Uterus (tissue), 2 donors: ENCODE results near the gene ZNF524.

ENCODE experiments used
- POLR2A ChIP-seq, 2 donors: fragments of 450-650 bp; IDR thresholded peaks; one replicate each; pipeline ENCODE4 v1.6.1; 2016; ENCODE audit warnings: antibody characterized with exemption in 2 of 2, mild to moderate bottlenecking in 1 of 2, moderate library complexity in 1 of 2
- TF ChIP-seq, protein P1 (sequence below), 4 experiments: fragments of 200-600 bp in 2 of 4; fragments of 450-650 bp in 2 of 4; sonication (generic) in 2 of 4; IDR thresholded peaks; one replicate each; pipeline ENCODE4 v1.5.1; 2016 to 2019; ENCODE audit warnings: antibody characterized with exemption in 4 of 4, mild to moderate bottlenecking in 2 of 4, moderate library complexity in 1 of 4

DNA sequence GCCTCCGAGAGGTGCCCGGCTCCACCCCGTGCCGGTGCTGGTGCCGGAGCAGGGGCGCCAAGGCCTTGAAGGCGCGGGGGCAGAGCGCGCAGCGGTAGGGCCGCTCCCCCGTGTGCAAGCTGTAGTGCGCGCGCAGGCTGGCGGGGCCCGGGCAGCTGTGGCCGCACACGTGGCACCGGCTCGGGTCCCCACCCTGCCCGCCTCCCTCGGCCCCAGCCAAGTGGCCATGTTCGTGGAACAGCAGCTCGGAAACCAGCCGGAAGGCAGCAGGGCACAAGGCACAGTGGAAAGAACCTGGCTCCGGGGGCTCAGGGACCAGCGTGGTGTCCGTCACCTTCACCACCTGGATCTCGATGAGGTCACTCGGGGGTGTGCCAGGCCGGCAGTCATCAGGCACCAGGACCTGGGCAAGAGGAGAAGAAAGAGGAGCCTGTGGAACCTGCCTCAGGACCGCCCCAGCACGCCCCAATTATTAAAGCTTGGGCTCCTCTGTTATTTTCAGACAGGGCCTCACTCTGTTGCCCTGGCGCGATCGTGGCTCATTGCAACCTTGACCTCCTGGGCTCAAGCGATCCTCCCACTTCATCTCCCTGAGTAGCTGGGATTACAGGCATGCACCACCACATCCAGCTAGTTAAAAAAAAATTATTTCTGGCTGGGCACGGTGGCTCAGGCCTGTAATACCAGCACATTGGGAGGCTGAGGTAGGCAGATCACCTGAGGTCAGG lies 22.3 kb downstream of the ZNF524 start:
- TF ChIP-seq, protein P1, sequence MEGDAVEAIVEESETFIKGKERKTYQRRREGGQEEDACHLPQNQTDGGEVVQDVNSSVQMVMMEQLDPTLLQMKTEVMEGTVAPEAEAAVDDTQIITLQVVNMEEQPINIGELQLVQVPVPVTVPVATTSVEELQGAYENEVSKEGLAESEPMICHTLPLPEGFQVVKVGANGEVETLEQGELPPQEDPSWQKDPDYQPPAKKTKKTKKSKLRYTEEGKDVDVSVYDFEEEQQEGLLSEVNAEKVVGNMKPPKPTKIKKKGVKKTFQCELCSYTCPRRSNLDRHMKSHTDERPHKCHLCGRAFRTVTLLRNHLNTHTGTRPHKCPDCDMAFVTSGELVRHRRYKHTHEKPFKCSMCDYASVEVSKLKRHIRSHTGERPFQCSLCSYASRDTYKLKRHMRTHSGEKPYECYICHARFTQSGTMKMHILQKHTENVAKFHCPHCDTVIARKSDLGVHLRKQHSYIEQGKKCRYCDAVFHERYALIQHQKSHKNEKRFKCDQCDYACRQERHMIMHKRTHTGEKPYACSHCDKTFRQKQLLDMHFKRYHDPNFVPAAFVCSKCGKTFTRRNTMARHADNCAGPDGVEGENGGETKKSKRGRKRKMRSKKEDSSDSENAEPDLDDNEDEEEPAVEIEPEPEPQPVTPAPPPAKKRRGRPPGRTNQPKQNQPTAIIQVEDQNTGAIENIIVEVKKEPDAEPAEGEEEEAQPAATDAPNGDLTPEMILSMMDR (IDR thresholded peaks at IDR 0.05), result no peak
- TF ChIP-seq POLR2A (IDR thresholded peaks at IDR 0.05), result no peak
